GM20000 (cell line): Measurements from ENCODE around the gene LAMTOR2.

Source experiments
- DNase-seq: peaks from one replicate; pipeline ENCODE4 v3.0.0; 2012; ENCODE audit warnings: low spot score
- CTCF ChIP-seq: IDR thresholded peaks from 2 replicates; pipeline ENCODE4 v1.5.1; 2012; ENCODE audit warnings: mild to moderate bottlenecking, control low read depth; ENCODE audit errors: extremely low read depth, missing control alignments

The LAMTOR2 gene

DNA sequence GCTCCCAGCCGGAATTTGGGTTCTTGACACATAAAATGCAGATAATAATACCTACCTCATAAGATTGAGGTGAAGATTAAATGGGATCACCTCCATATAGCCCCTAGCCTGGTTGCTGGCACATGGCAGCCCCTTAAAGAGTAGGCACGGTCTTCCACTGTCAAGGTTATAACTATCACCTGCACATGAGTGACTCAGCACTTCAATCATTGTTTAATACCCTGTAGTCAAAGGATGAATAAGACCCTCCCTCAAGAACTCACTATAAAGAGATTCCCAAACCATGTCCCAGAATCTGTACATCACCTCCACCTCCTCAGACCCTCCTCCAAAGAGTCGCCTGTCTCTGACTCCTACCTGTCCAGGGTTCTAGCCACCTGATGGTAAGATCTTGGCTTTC lies 53.5 kb downstream of the LAMTOR2 start:
- no peak for DNase-seq
- no peak for TF ChIP-seq CTCF
